Ascending aorta (tissue), 2 donors: Measurements from ENCODE around the gene PYGL. TPM values are rescaled to one million over a fixed set of nuclear protein-coding genes. Genes with fewer than 3 reads are reported as not detected.

Experiments used
- DNase-seq, 2 donors: peaks; one replicate each; pipeline ENCODE4 v3.0.0-alpha.2; 2019; ENCODE audit warnings: low spot score in 2 of 2
- H3K27ac ChIP-seq, 2 donors: fragments of 200-600 bp; sonication (generic); one replicate each; pipeline ENCODE4 v1.5.1; 2016 to 2017; ENCODE audit warnings: mild to moderate bottlenecking in 1 of 2
- H3K27me3 ChIP-seq: fragments of 200-600 bp; sonication (generic); one replicate; pipeline ENCODE4 v1.5.1; 2017
- H3K36me3 ChIP-seq, 2 donors: fragments of 200-600 bp; sonication (generic); one replicate each; pipeline ENCODE4 v1.5.1; 2016
- H3K4me1 ChIP-seq, 2 donors: fragments of 200-600 bp; sonication (generic); one replicate each; pipeline ENCODE4 v1.5.1; 2016 to 2017; ENCODE audit warnings: mild to moderate bottlenecking in 1 of 2
- H3K4me3 ChIP-seq, 2 donors: fragments of 200-600 bp; sonication (generic); one replicate each; pipeline ENCODE4 v1.5.1; 2016 to 2017; ENCODE audit warnings: mild to moderate bottlenecking in 1 of 2
- H3K9me3 ChIP-seq, 2 donors: fragments of 200-600 bp; sonication (generic); one replicate each; pipeline ENCODE4 v1.5.1; 2016
- intact Hi-C: fragments of 100-400 bp; cut with DNase I; formaldehyde crosslinking; loops from one replicate; pipeline ENCODE4 v1.15.1; 2023
- total RNA-seq: library from RNA; depleted of rRNA; stranded (reverse); fragments of >200 nt; gene quantifications from one replicate; pipeline ENCODE4 v1.1.0, GENCODE V29; 2016
- TF ChIP-seq, protein P1 (sequence below), 3 experiments: fragments of 200-600 bp in 2 of 3; fragments of 450-650 bp in 1 of 3; sonication (generic) in 2 of 3; IDR thresholded peaks; one replicate each; pipeline ENCODE4 v1.5.1; 2016 to 2019; ENCODE audit warnings: antibody characterized with exemption in 3 of 3, mild to moderate bottlenecking in 1 of 3, moderate library complexity in 1 of 3

PYGL gene
- total RNA-seq: 13.8 TPM

DNA sequence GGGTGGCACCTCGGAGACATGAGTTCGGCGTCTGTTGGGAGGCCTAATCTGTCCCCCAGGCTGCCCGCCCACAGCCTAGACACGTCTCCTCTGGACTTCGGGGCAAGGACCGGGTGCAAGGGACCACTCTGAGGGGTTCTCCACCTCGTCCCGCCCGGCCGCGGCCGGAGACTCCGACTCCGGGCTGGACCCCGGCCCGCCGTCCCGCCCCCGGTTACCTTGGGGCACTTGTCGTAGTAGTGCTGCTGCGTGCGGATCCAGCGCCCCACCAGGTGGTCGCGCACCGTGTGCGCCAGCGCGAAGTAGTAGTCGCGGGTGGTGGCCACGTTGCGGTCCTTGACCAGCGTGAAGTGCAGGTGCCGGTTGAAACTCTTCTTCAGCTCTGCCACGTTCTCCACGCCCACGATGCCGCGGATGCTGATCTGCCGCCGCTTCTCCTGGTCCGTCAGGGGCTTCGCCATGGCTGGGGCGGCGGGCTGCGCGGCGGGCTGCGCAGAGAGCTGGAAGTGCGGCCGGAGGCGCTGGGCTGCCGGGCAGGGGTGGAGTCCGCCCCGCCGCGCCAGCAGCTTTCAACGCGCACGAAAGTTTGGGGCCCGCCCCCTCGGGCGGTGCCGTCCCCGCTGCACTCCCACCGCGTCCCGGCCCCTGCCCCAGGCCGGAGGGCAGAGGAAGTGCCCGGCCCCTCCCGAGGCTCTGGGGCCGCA, at the start of gene PYGL:
Gene PYGL, minus strand, starts transcription at position 541 of the 704 bp plus-strand sequence. Its CDS starts 80 bp downstream, at position 461.
- intact Hi-C loops: loop anchor here (1.0 to 10.0 kb wide), 3 partner anchors 18 to 298 kb away; partner anchors contain the start of gene TMX1
- TF ChIP-seq, protein P1, sequence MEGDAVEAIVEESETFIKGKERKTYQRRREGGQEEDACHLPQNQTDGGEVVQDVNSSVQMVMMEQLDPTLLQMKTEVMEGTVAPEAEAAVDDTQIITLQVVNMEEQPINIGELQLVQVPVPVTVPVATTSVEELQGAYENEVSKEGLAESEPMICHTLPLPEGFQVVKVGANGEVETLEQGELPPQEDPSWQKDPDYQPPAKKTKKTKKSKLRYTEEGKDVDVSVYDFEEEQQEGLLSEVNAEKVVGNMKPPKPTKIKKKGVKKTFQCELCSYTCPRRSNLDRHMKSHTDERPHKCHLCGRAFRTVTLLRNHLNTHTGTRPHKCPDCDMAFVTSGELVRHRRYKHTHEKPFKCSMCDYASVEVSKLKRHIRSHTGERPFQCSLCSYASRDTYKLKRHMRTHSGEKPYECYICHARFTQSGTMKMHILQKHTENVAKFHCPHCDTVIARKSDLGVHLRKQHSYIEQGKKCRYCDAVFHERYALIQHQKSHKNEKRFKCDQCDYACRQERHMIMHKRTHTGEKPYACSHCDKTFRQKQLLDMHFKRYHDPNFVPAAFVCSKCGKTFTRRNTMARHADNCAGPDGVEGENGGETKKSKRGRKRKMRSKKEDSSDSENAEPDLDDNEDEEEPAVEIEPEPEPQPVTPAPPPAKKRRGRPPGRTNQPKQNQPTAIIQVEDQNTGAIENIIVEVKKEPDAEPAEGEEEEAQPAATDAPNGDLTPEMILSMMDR (IDR thresholded peaks at IDR 0.05): no peak
- no peaks in the 10 kb centered on the region for H3K9me3 ChIP-seq
- no peaks in the 10 kb centered on the region for H3K36me3 ChIP-seq
- no peaks in the 10 kb centered on the region for H3K27me3 ChIP-seq
- H3K4me3 ChIP-seq: peak within 1 kb of the TSS; percentile 76 to 84
- peak in 1 of 2 donors; percentile 84 for DNase-seq
- no peaks in the 10 kb centered on the region for H3K4me1 ChIP-seq
- H3K27ac ChIP-seq: peak within 1 kb of the TSS; percentile 64 to 84

DNA sequence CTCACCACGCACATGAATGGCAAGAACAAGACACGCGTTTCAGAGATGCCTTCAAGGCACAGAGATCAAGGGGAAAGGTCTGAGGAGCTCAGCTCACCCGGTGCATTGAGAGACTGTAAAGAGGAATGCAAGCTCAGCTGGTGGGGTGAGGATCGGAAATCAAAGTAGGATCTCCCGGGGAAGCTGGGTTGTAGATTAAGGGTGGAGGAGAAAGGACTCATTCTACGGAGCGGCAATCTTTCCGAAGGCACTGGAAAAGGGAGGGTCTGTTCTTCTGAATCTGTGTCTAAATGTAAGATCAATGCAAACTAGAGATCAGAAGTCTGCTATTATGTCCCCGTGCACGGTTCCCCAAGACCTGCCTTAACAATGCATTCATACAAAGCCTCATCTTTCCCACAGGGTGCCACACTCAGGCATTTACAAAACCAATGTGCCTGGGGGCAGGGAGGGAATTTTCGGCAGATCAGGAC, 41.6 kb upstream of the PYGL start:
- intact Hi-C loops: no loop called here
- Histone ChIP-seq H3K4me3 (no peak overlapping the region), H3K27ac (no peak overlapping the region), H3K4me1 (no peaks in the 10 kb centered on the region), H3K36me3 (no peaks in the 10 kb centered on the region), H3K27me3 (no peaks in the 10 kb centered on the region), H3K9me3 (no peaks in the 10 kb centered on the region)
- TF ChIP-seq, protein P1 (IDR thresholded peaks at IDR 0.05): no peak
- no peak for DNase-seq

DNA sequence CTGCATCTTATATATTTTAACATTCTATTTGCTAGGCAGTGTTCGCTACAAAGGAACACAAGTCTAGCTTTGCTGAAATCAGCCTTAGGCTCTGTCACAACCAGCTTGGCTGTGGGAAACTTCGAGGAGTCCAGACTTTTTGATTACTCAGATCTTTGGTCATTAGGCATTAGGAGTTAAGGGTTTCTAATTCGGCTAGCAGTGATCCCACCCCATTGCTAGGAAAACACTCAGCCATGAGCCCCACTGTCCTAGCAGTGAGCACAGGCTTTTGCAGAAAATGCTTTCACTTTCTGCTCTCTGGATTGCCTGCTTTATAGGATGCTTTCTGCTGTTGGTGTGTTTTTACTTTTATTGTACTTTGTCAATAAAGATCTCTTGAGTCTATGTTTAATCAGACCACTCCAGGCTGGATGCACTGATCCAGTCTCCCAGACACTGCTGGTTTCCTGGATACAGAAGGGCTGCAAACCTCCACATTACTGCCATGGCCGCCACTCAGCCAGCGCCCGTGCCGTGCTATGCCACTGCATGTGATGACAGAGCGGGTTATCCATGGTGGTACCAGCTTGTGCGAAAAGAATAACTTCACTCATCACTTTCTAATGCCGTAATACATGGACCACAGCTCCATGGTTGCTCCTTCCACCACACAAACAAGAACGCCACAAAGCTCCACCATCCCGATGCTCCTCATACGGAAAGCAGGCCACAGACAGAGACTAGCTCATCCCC, 41.0 kb upstream of the PYGL start:
- intact Hi-C loops: no loop called here

DNA sequence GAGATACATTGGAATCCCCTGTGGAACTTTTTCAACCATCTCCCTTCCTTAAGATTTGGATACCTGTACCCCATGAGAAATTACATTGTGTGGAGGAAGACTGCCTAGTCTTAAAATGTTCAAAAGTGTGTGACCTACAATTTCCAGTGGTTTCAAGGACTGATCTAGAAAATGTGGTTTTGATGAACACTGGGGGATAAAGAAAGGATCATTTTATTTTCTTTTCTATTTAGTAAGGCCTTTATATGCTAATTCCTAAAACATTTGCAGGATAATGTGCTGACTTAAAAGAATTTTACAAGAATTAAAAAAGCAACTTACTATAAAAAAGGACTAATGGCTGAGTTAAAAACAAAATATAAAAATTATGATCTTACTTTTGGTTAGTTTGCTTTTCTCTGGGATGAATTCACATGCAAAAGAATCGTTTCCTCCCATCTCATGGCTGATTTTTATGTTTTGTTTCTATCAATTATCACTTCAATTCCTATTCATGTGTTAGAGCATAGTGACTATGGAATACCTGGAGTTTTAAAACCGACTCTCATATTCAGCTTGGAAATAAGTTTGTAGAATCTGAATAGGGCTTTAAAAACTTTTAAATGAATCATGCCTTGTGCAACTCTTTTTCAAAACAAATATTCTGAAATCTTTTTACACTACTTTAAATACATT, 39.9 kb upstream of the PYGL start:
- DNase-seq: no peak
- H3K4me1 ChIP-seq: no peaks in the 10 kb centered on the region
- TF ChIP-seq, protein P1 (IDR thresholded peaks at IDR 0.05): no peak
- no peaks in the 10 kb centered on the region for H3K27me3 ChIP-seq
- intact Hi-C loops: no loop called here
- no peaks in the 10 kb centered on the region for H3K9me3 ChIP-seq
- no peak overlapping the region for H3K4me3 ChIP-seq
- H3K36me3 ChIP-seq: no peaks in the 10 kb centered on the region
- H3K27ac ChIP-seq: no peak overlapping the region

More for the DNA sequence above, 41.0 kb upstream of the PYGL start:
- no peaks in the 10 kb centered on the region for H3K4me1 ChIP-seq
- DNase-seq: no peak
- no peak overlapping the region for H3K27ac ChIP-seq
- H3K9me3 ChIP-seq: no peaks in the 10 kb centered on the region
- H3K27me3 ChIP-seq: no peaks in the 10 kb centered on the region
- no peaks in the 10 kb centered on the region for H3K36me3 ChIP-seq
- TF ChIP-seq, protein P1 (IDR thresholded peaks at IDR 0.05): no peak
- no peak overlapping the region for H3K4me3 ChIP-seq

DNA sequence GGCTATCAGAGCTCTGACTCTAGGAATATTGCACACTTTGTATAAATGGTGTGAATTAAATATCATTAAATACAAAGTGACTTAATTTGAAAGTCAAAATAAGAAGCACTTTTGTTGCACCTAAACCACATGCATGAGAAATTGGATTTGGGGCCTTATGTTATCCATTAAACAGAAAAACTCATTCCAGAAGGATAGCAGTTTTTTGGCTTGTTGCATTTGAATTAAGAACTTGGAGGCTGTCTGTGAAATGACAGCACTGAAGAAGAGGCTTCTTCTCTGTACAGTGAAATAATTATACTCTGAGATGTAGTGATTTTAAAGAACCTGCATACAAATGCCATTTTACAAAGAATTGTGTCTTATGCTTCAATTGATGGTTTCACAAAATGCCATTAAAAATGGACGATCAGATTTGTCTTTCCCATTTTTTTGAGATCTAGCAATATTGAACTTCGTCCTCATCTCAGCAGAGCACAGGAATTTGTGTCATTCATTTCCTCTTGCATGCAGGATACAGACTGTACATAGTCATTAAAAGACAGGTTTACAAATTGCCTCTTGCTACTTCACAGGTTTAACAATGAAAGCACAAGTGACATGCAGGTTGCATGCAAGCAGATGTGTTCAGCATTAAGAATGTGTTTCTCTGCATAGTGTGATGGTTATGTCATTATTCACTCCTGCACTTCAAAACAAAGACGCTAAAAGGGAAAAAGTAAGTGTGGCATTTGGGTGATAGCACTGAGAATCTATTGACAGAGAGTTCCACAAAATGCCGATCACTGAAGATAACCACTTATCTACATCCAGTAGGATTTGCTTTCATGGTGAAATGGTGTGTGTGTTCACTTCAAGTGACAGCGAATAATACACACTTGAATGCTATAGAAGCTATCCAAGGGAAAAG, 35.9 kb upstream of the PYGL start:
- no peaks in the 10 kb centered on the region for H3K36me3 ChIP-seq
- intact Hi-C loops: no loop called here
- no peak overlapping the region for H3K27ac ChIP-seq
- TF ChIP-seq, protein P1 (IDR thresholded peaks at IDR 0.05): no peak
- no peak overlapping the region for H3K4me3 ChIP-seq
- H3K9me3 ChIP-seq: no peaks in the 10 kb centered on the region
- no peaks in the 10 kb centered on the region for H3K27me3 ChIP-seq
- DNase-seq: no peak
- H3K4me1 ChIP-seq: no peaks in the 10 kb centered on the region
